GM19395 (cell line): ENCODE data around the gene MAST2.
"Not testable (repeated sequence)": the region's sequence is repeated elsewhere in the genome, so short reads cannot be mapped to it uniquely, and the experiment has no call there.

ENCODE experiments used
- ATAC-seq: cut with Tn5 transposase; IDR thresholded peaks from one replicate; pipeline ENCODE4 v1.9.1; 2021; ENCODE audit warnings: mild to moderate bottlenecking, moderate library complexity; ENCODE audit not compliant: unreplicated experiment

The MAST2 gene

DNA sequence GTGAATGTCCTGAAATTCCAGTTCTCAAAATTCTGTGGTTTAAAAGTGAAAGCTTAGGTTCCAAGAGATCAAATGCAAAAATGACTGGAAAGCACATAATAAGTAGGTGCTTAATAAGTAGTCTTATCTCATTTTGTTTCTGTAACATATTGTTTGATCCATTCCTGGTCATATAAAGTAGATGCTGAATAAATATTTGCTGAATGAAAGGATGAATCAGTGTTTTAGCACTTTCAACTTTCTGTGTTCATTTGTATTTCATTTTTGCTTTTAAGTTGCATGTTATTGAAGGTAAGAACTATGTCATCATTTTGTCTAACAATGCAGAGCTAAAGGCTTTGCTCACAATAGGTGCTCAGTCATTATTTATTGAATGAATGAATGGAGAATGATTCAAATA, 6.3 kb downstream of the MAST2 start:
- ATAC-seq, result no peak

GRCh38 chr1:45814776-45815175, 11.4 kb downstream of the MAST2 start:
- ATAC-seq, result no peak

- ATAC-seq, result no peak
These were observed 12.5 kb downstream of the MAST2 start for GRCh38 chr1:45815667-45816458.

DNA sequence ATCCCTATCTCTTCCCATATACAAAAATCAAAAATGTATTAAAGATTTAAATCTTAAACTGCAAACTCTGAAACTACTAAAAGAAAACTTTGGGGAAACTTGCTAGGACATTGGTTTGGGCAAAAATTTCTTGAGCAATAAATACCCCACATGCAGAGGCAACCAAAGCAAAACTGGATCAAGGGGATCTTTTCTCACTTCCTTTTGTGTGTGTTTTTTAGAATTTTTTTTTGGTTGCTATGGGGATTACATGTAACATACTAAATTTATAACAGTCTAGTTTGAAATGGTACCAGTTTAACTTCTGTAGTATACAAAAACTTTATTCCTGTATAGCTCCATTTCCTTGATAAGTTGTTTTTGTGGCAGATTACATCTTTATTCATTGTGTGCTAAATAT, 16.8 kb downstream of the MAST2 start:
- no peak for ATAC-seq

GRCh38 chr1:45820788-45821187, 17.4 kb downstream of the MAST2 start:
- no peak for ATAC-seq

DNA sequence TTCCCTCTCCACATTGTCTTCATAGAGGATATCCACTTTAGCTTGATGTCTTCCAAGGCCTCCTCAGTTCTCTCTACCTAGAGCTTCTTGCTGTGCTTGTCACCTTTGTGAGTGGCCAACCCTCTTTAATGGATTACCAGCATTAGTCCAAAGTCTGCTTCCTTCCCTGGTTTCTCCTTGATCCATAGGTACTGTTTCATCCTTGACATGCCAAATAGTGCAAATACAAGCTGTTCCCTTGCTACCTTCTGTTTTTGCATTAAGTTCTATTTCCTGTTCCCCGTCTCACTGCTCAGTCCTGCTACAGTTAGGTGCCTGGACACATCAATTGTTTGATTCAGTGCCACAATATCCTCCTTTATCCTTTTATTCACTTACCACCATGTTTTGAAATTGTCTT, 19.2 kb downstream of the MAST2 start:
- no peak for ATAC-seq

DNA sequence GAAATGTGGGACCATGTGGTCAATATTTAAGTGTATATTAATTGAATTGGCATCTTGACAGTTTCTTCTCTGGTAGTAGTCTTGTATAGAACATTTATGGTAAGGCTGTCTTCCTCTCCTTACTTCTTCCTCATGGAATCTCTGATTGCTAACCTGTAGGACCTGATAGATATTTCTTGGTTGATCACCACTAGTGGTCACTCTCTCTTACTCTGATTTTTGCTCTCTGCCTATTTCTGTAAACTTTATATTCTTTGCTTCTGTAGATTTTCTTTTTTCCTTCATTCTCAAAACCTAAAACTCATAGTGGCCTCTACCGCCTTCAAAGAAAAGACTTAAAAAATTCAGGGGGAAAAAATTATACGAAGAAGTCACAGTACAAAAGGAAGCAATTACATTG, 21.2 kb downstream of the MAST2 start:
- no peak for ATAC-seq

DNA sequence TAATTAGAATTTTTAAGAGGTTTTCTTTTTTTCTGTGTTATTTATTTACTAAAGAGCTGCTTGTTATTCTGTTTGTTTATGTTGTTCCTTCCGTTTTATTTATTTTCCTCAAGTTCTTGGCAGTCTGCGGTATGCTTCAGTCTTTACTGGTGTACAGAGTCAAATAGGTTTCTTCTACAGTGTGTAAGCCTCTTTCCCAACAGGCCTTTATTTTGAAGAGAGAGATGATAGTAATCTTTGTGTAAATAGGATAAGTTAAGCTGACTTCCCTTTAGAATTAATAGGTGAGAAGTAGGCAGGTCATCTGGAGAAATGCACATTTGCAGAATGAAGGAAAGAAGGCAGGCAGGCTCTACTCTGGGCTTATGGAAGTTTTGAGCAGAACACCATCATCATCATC, 23.8 kb downstream of the MAST2 start:
- ATAC-seq, result no peak

GRCh38 chr1:45828841-45829240, 25.4 kb downstream of the MAST2 start:
- no peak for ATAC-seq

DNA sequence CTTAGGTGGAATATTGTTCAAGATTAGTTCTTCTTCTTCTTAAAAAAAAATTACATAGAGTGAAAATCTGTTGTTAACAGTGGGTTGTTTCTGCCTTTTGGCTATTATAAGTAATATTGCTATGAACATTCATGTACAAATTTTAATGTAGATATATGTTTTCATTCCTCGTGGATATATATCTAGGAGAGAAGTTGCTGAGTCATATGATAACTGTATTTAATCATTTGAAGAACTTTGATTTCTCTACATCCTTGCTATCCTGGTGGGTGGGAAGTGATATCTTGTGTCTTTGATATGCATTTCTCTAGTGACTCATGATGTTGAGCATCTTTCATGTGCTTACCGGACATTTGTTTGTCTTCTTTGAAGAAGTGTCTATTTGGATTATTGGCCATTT, 29.9 kb downstream of the MAST2 start:
- no peak for ATAC-seq

GRCh38 chr1:45834689-45835088, 31.3 kb downstream of the MAST2 start:
- ATAC-seq, result no peak

- ATAC-seq, result no peak
These were observed 33.0 kb downstream of the MAST2 start for GRCh38 chr1:45836451-45836850.

GRCh38 chr1:45836861-45837260, 33.4 kb downstream of the MAST2 start:
- not testable (repeated sequence) for ATAC-seq

GRCh38 chr1:45838322-45838721, 34.9 kb downstream of the MAST2 start:
- not testable (repeated sequence) for ATAC-seq

- ATAC-seq, result peak; percentile 63
These were observed 37.3 kb downstream of the MAST2 start for GRCh38 chr1:45840704-45841103.

GRCh38 chr1:45842786-45843185, 39.4 kb downstream of the MAST2 start:
- no peak for ATAC-seq

DNA sequence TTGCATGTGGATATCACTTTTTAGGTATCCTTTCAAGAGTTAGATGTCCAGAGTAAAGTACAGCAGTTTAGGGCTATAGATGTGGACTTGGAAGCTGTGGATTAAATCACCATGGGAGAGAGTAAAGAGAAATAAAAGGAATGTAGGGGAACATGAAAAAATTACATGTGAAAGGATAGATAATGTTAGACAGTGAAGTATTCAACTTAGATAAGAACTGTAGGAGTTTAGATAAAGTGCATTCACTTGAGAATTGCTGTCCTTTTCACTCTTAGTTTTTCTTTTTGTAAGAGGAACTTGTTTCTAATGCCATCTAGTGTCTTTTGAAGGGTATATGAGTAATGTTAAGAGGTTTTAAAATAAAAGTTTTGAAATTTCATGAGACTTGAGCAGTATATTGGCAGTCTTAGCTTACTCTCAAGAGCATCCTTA, 40.1 kb downstream of the MAST2 start:
- ATAC-seq, result no peak

- ATAC-seq, result not testable (repeated sequence)
These were observed 40.6 kb downstream of the MAST2 start for GRCh38 chr1:45844000-45844399.

DNA sequence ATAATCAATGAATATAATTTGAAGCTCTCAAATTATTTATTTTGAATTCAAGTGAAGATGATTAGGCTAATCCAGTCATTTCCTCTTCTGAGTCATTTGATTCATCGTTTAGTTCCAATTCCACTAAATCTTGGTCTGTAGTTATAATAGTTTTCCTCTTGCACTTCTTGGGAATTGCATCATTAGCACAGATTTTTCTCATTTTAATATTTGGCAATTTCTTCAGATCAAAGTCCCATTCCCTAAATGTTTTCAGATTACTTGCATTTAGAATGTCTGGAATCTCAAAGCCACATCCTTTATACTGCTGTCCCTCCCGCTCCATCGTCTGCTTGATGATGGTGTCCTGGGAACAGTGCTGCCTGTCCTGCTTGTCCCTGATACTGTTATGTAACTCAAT, 43.5 kb downstream of the MAST2 start:
- ATAC-seq, result no peak

DNA sequence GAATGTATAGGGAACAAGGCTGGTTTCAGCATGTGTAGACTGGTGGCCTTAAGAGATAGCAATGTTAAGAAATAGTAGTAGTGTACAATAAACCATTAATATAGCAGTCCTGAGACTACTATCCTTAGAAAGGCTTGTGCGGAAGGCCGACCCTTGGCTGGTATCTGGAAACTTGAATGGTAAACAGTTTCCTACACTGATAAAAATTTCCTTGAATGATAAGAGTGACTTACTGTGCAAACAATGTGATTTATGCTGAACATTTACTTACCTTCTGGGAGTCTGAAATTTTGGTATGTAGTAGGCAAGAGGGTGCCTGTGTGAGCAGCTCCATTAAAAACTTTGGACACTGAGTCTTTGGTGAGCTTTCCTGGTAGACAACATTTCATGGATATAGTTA, 44.7 kb downstream of the MAST2 start:
- no peak for ATAC-seq

DNA sequence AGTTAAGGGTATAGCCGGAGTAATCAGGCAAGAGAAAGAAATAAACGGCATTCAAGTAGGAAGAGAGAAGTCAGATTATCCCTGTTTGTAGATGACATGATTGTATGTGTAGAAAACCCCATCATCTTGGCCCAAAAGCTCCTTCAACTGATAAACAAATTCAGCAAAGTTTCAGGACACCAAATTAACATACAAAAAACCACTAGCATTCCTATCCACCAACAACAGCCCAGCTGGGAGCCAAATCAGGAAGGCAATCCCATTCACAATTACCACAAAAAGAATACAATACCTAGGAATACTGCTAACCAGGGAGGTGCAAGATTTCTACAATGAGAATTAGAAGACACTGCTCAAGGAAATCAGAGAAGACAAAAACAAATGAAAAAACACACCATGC, 45.3 kb downstream of the MAST2 start:
- ATAC-seq, result no peak

DNA sequence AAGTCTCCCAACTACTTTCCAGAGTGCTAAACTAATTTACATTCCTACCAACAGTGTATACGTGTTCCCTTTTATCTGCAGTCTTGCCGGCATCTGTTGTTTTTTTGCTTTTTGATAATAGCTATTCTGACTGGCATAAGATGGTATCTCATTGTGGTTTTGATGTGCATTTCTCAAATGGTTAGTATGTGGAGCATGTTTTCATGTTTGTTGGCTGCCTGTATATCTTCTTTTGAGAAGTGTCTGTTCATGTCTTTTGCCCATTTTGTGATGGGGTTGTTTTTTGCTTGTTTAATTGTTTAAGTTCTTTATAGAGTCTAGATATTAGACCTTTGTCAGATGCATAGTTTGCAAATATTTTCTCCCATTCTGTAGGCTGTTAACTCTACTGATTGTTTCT, 46.6 kb downstream of the MAST2 start:
- no peak for ATAC-seq

- no peak for ATAC-seq
These were observed 51.3 kb downstream of the MAST2 start for GRCh38 chr1:45854724-45855123.
